HEK293 (cell line): ENCODE measurements around the gene SLC22A17.

Experiments used
- GLIS1 ChIP-seq: fragments of 450-650 bp; formaldehyde crosslinking; IDR thresholded peaks from 2 replicates; pipeline ENCODE4 v1.5.1; 2016; ENCODE audit warnings: missing biosample characterization, missing genetic modification characterization
- HIC1 ChIP-seq: fragments of 450-650 bp; formaldehyde crosslinking; IDR thresholded peaks from 2 replicates; pipeline ENCODE4 v1.5.1; 2016; ENCODE audit warnings: missing biosample characterization, missing genetic modification characterization
- KLF1 ChIP-seq: fragments of 450-650 bp; formaldehyde crosslinking; IDR thresholded peaks from 2 replicates; pipeline ENCODE4 v1.5.1; 2016; ENCODE audit warnings: missing biosample characterization, missing genetic modification characterization
- KLF7 ChIP-seq: fragments of 450-650 bp; formaldehyde crosslinking; IDR thresholded peaks from 2 replicates; pipeline ENCODE4 v1.5.1; 2016; ENCODE audit warnings: missing biosample characterization, missing genetic modification characterization, borderline replicate concordance
- KLF8 ChIP-seq: fragments of 450-650 bp; formaldehyde crosslinking; IDR thresholded peaks from 2 replicates; pipeline ENCODE4 v1.5.1; 2016; ENCODE audit warnings: missing biosample characterization, missing genetic modification characterization
- SCRT1 ChIP-seq: fragments of 450-650 bp; formaldehyde crosslinking; IDR thresholded peaks from 2 replicates; pipeline ENCODE4 v1.5.1; 2016; ENCODE audit warnings: missing biosample characterization, missing genetic modification characterization, borderline replicate concordance
- TSHZ1 ChIP-seq: fragments of 450-650 bp; formaldehyde crosslinking; IDR thresholded peaks from 2 replicates; pipeline ENCODE4 v1.5.1; 2016; ENCODE audit warnings: missing biosample characterization, missing genetic modification characterization, borderline replicate concordance
- ZBTB11 ChIP-seq: fragments of 450-650 bp; formaldehyde crosslinking; conservative IDR thresholded peaks from 2 replicates; pipeline ENCODE4 v1.5.1; 2016; ENCODE audit warnings: low read depth, missing biosample characterization, missing genetic modification characterization
- ZBTB17 ChIP-seq: fragments of 450-650 bp; formaldehyde crosslinking; IDR thresholded peaks from 2 replicates; pipeline ENCODE4 v1.5.1; 2016; ENCODE audit warnings: missing biosample characterization, missing genetic modification characterization
- ZBTB8A ChIP-seq: fragments of 450-650 bp; formaldehyde crosslinking; IDR thresholded peaks from 2 replicates; pipeline ENCODE4 v1.5.1; 2016; ENCODE audit warnings: missing biosample characterization, missing genetic modification characterization
- ZNF132 ChIP-seq: fragments of 450-650 bp; formaldehyde crosslinking; IDR thresholded peaks from 2 replicates; pipeline ENCODE4 v1.5.1; 2017; ENCODE audit warnings: missing biosample characterization, missing genetic modification characterization, borderline replicate concordance
- ZNF157 ChIP-seq: fragments of 450-650 bp; formaldehyde crosslinking; IDR thresholded peaks from 2 replicates; pipeline ENCODE4 v1.5.1; 2016; ENCODE audit warnings: missing biosample characterization, missing genetic modification characterization
- ZNF2 ChIP-seq: fragments of 450-650 bp; formaldehyde crosslinking; IDR thresholded peaks from 2 replicates; pipeline ENCODE4 v1.5.1; 2016; ENCODE audit warnings: missing biosample characterization, missing genetic modification characterization
- ZNF24 ChIP-seq: fragments of 450-650 bp; formaldehyde crosslinking; IDR thresholded peaks from 2 replicates; pipeline ENCODE4 v1.5.1; 2016; ENCODE audit warnings: missing biosample characterization, missing genetic modification characterization
- ZNF324 ChIP-seq: fragments of 450-650 bp; formaldehyde crosslinking; IDR thresholded peaks from 2 replicates; pipeline ENCODE4 v1.5.1; 2016; ENCODE audit warnings: missing biosample characterization, missing genetic modification characterization
- ZNF366 ChIP-seq: fragments of 450-650 bp; formaldehyde crosslinking; conservative IDR thresholded peaks from 2 replicates; pipeline ENCODE4 v1.5.1; 2016; ENCODE audit warnings: missing biosample characterization, missing genetic modification characterization
- ZNF394 ChIP-seq: fragments of 450-650 bp; formaldehyde crosslinking; IDR thresholded peaks from 2 replicates; pipeline ENCODE4 v1.5.1; 2016; ENCODE audit warnings: missing biosample characterization, missing genetic modification characterization, mild to moderate bottlenecking, moderate library complexity, borderline replicate concordance
- ZNF398 ChIP-seq: fragments of 450-650 bp; formaldehyde crosslinking; IDR thresholded peaks from 2 replicates; pipeline ENCODE4 v1.5.1; 2017; ENCODE audit warnings: missing biosample characterization, missing genetic modification characterization
- ZNF529 ChIP-seq: fragments of 450-650 bp; formaldehyde crosslinking; IDR thresholded peaks from 2 replicates; pipeline ENCODE4 v1.5.1; 2017; ENCODE audit warnings: missing genetic modification characterization, missing biosample characterization; ENCODE audit not compliant: insufficient replicate concordance
- ZNF621 ChIP-seq: fragments of 450-650 bp; formaldehyde crosslinking; IDR thresholded peaks from 2 replicates; pipeline ENCODE4 v1.5.1; 2017; ENCODE audit warnings: missing biosample characterization, missing genetic modification characterization
- ZNF626 ChIP-seq: fragments of 450-650 bp; sonication (Bioruptor Pico); formaldehyde crosslinking; IDR thresholded peaks from 2 replicates; pipeline ENCODE4 v1.5.1; 2018; ENCODE audit warnings: missing biosample characterization, missing genetic modification characterization, inconsistent platforms
- ZNF830 ChIP-seq: fragments of 450-650 bp; IDR thresholded peaks from 2 replicates; pipeline ENCODE4 v1.5.0; 2018; ENCODE audit warnings: missing biosample characterization, missing genetic modification characterization, low read depth, mild to moderate bottlenecking, moderate library complexity
- ZNF843 ChIP-seq: fragments of 450-650 bp; formaldehyde crosslinking; IDR thresholded peaks from 2 replicates; pipeline ENCODE4 v1.5.1; 2016; ENCODE audit warnings: missing biosample characterization, missing genetic modification characterization
- ZSCAN18 ChIP-seq: fragments of 450-650 bp; formaldehyde crosslinking; IDR thresholded peaks from 2 replicates; pipeline ENCODE4 v1.5.1; 2016; ENCODE audit warnings: missing biosample characterization, missing genetic modification characterization
- ZSCAN5A ChIP-seq: fragments of 450-650 bp; formaldehyde crosslinking; IDR thresholded peaks from 2 replicates; pipeline ENCODE4 v1.5.1; 2016; ENCODE audit warnings: missing biosample characterization, missing genetic modification characterization

SLC22A17 gene

GRCh38 chr14:23306412-23307145 lies 46.1 kb downstream of the SLC22A17 start, which contains the start of gene BCL2L2 (continued):
- TF ChIP-seq HIC1: no peak
- peak; percentile 100 for TF ChIP-seq ZNF398 (tag by site-specific recombination)
- peak; percentile 51; the same call in 1 of the 2 replicates for TF ChIP-seq TSHZ1 (tag by site-specific recombination)
- peak; percentile 55; the same call in 1 of the 2 replicates for TF ChIP-seq ZNF394 (tag by site-specific recombination)
- TF ChIP-seq ZBTB17 (tag by site-specific recombination): peak; percentile 91
- TF ChIP-seq ZNF2: peak; percentile 52; the same call in 1 of the 2 replicates
- peak; percentile 87 for TF ChIP-seq KLF1 (tag by site-specific recombination)
- no peak for TF ChIP-seq ZNF157 (tag by site-specific recombination)
- TF ChIP-seq ZNF626 (tag by site-specific recombination): no peak
- TF ChIP-seq ZNF24: 0 out of 2 replicates have a peak, but pooled peaks have one; percentile 34
- TF ChIP-seq ZNF324 (tag by site-specific recombination): peak; percentile 90; the same call in 1 of the 2 replicates
- TF ChIP-seq ZNF132 (tag by site-specific recombination): no peak
- peak; percentile 100 for TF ChIP-seq ZBTB8A
- no peak for TF ChIP-seq ZSCAN18 (tag by site-specific recombination)
- no peak for TF ChIP-seq ZNF830 (tag by site-specific recombination)
- peak; percentile 73; the same call in 1 of the 2 replicates for TF ChIP-seq SCRT1 (tag by site-specific recombination)
- TF ChIP-seq ZNF843: no peak
- peak; percentile 51 for TF ChIP-seq ZBTB11
- peak; percentile 51 for TF ChIP-seq GLIS1 (tag by site-specific recombination)
- peak; percentile 99 for TF ChIP-seq KLF8
- no peak for TF ChIP-seq ZSCAN5A (tag by site-specific recombination)
- no peak for TF ChIP-seq ZNF529
- TF ChIP-seq ZNF621 (tag by site-specific recombination): no peak
- peak; percentile 84; the same call in 1 of the 2 replicates for TF ChIP-seq KLF7
- TF ChIP-seq ZNF366 (tag by site-specific recombination): peak; percentile 100
